Progenitor cell of endocrine pancreas (in vitro differentiated cells): Measurements from ENCODE around the gene RASGEF1C. TPM values are rescaled to one million over a fixed set of nuclear protein-coding genes. Genes with fewer than 3 reads are reported as not detected.

Source experiments
- DNase-seq: peaks from one replicate; pipeline ENCODE4 v3.0.0; 2021; ENCODE audit warnings: low spot score; ENCODE audit not compliant: unreplicated experiment
- H3K27ac Mint-ChIP-seq: 2 replicates; pipeline ENCODE4 v1.8.0; 2021; ENCODE audit warnings: mild to moderate bottlenecking, moderate library complexity, mixed read lengths
- H3K27me3 Mint-ChIP-seq: 2 replicates; pipeline ENCODE4 v1.8.0; 2021; ENCODE audit warnings: mixed read lengths
- H3K36me3 Mint-ChIP-seq: 2 replicates; pipeline ENCODE4 v1.8.0; 2022; ENCODE audit warnings: mixed read lengths; ENCODE audit not compliant: insufficient read depth
- H3K4me1 Mint-ChIP-seq: 2 replicates; pipeline ENCODE4 v1.8.0; 2021; ENCODE audit warnings: low read depth, mixed read lengths
- H3K4me3 Mint-ChIP-seq: 2 replicates; pipeline ENCODE4 v1.8.0; 2021; ENCODE audit warnings: low read depth, mild to moderate bottlenecking, moderate library complexity, mixed read lengths
- H3K9me3 Mint-ChIP-seq: 2 replicates; pipeline ENCODE4 v1.8.0; 2021; ENCODE audit warnings: low read depth, mixed read lengths
- total RNA-seq: library from RNA; stranded (reverse); gene quantifications from 2 replicates; pipeline ENCODE4 v1.2.1, GENCODE V29; 2021
- TF ChIP-seq, protein P1 (sequence below): fragments of 200-600 bp; sonication (generic); IDR thresholded peaks from one replicate; pipeline ENCODE4 v1.5.0; 2021; ENCODE audit warnings: antibody characterized with exemption, mild to moderate bottlenecking; ENCODE audit not compliant: unreplicated experiment

Gene RASGEF1C
- total RNA-seq, 1 donor from 2014 or later, result 1.3 TPM

DNA sequence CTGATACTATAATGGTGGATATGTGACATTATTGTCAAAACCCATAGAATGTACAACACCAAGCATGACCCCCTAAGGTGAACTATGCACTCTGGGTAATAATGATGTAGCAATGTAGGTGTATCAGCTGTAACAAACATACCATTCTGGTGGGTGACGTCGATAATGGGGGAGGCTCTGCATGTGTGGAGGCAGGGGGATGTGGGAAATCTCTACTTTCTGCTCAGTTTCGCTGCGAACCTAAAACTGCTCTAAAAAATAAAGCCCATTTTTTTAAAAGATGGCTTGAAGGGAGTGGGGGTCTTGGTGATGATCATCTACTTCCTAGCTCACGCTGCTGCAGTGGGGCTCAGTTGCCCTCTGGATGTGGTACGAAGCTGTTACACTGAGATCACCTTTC, 51.1 kb downstream of the RASGEF1C start:
- H3K9me3 Mint-ChIP-seq, result peaks cover 3% of the 10 kb centered on the region
- H3K27me3 Mint-ChIP-seq, result peaks cover 20% of the 10 kb centered on the region
- no peak overlapping the region for H3K27ac Mint-ChIP-seq
- no peaks in the 10 kb centered on the region for H3K36me3 Mint-ChIP-seq
- TF ChIP-seq, protein P1, sequence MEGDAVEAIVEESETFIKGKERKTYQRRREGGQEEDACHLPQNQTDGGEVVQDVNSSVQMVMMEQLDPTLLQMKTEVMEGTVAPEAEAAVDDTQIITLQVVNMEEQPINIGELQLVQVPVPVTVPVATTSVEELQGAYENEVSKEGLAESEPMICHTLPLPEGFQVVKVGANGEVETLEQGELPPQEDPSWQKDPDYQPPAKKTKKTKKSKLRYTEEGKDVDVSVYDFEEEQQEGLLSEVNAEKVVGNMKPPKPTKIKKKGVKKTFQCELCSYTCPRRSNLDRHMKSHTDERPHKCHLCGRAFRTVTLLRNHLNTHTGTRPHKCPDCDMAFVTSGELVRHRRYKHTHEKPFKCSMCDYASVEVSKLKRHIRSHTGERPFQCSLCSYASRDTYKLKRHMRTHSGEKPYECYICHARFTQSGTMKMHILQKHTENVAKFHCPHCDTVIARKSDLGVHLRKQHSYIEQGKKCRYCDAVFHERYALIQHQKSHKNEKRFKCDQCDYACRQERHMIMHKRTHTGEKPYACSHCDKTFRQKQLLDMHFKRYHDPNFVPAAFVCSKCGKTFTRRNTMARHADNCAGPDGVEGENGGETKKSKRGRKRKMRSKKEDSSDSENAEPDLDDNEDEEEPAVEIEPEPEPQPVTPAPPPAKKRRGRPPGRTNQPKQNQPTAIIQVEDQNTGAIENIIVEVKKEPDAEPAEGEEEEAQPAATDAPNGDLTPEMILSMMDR, result no peak
- H3K4me3 Mint-ChIP-seq, result no peak overlapping the region
- no peak for DNase-seq
- H3K4me1 Mint-ChIP-seq, result no peaks in the 10 kb centered on the region

DNA sequence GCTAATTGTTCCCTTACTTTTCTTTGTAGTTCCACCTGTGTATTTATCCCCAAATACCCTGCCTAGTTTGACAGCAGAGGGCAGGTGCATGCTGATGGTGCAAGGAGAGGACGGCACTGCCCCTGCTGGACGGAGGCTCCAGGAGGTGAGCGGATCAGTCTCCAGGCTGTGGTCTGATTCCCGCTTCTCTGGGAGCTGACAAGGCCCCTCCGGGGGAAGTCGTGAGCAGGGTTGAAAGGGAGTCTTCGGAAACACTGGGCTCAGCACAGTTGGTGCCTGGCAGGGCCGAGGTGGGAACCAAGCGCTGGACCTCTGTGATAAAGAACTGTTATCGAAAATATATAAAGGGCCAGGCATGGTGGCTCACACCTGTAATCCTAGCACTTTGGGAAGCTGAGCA, 52.9 kb downstream of the RASGEF1C start:
- H3K4me3 Mint-ChIP-seq, result no peak overlapping the region
- no peaks in the 10 kb centered on the region for H3K4me1 Mint-ChIP-seq
- peaks cover 20% of the 10 kb centered on the region for H3K27me3 Mint-ChIP-seq
- peaks cover 3% of the 10 kb centered on the region for H3K9me3 Mint-ChIP-seq
- TF ChIP-seq, protein P1, result no peak
- peak overlapping the region; percentile 29 for H3K27ac Mint-ChIP-seq
- no peak for DNase-seq
- no peaks in the 10 kb centered on the region for H3K36me3 Mint-ChIP-seq

DNA sequence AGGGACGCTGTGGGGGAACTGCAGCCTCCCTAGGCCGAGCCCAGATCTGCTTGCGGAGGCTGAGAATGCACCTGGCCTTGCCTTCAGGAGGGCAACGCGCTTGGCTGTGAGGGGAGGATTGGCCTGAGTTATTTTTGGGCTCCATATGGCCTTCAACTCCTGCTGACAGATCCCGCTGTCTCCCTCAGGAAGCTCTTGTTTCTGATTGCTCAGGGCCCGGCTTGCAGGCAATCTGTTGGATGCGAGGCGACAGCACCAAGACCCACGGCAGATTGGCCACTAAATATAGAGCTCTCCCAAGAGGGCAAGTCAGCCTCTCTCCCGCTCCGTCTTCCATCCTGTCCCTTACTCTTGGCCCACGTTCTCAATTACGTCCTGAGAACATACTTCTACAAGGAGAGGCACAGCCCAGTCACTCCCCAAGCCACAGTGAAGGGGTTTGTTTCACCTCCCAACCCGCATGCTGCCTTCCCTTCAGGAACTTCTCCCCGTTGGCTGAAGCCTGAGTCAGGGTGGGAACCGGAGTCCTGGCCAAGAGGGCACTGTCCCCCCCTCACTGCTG, 53.6 kb downstream of the RASGEF1C start:
- TF ChIP-seq, protein P1, result no peak
- Mint-ChIP-seq H3K4me1 (no peaks in the 10 kb centered on the region), H3K9me3 (peaks cover 3% of the 10 kb centered on the region), H3K4me3 (no peak overlapping the region), H3K36me3 (no peaks in the 10 kb centered on the region), H3K27me3 (peaks cover 16% of the 10 kb centered on the region), H3K27ac (no peak overlapping the region)
- no peak for DNase-seq

DNA sequence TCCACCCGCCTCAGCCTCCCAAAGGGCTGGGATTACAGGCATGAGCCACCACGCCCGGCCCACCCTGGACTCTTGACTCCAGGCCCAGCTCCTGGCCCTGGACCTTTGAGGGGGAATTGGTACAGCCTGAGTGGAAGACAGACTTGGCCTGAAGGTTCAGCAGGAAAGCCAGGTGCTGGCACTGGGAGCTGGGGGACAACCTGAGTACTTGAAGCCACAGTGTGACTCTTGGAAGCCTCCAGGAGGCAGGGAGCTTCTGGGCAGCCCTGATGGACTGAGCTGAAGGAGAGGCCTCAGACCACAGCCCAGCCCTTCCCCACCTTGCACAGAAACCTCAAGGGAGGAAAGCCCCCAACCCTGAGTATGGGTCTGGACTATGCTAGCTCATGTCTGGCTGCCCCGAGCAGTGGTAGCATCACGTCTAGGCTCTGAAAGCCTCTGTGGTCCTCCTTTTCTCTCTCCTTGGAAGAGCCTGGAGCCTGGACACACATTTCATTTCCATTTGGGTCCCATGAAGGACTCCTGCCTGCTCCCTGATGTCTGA, 54.1 kb downstream of the RASGEF1C start:
- TF ChIP-seq, protein P1, result no peak
- Mint-ChIP-seq H3K4me3 (no peak overlapping the region), H3K36me3 (no peaks in the 10 kb centered on the region), H3K27me3 (peaks cover 13% of the 10 kb centered on the region), H3K9me3 (peaks cover 8% of the 10 kb centered on the region), H3K27ac (no peak overlapping the region), H3K4me1 (no peaks in the 10 kb centered on the region)
- DNase-seq, result no peak

DNA sequence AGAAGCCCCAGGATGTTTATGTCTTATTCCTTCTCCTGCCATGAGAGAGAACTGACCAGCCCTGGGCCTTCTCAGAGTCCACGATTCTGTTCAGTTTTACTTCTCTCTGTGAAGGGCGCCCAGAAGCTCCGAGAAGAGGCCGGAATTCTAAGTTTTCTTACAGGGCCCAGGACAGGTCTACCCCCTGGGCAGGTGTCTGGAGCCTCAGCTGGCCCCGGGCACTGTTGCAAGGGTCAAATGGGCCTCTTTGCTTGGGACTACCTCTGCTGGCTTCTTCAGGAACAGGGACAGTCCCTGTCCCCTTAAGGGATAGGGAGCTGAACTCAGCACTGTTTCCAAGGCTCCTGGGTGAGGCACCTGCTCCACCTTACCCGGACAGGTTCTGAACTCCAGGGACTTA, 55.0 kb downstream of the RASGEF1C start:
- DNase-seq, result no peak
- H3K9me3 Mint-ChIP-seq, result peaks cover 12% of the 10 kb centered on the region
- peaks cover 10% of the 10 kb centered on the region for H3K27me3 Mint-ChIP-seq
- no peaks in the 10 kb centered on the region for H3K4me1 Mint-ChIP-seq
- no peak overlapping the region for H3K27ac Mint-ChIP-seq
- TF ChIP-seq, protein P1, result no peak
- no peak overlapping the region for H3K4me3 Mint-ChIP-seq
- H3K36me3 Mint-ChIP-seq, result no peaks in the 10 kb centered on the region
